GM20000 (cell line): Measurements from ENCODE around the gene DPF3.

ENCODE experiments used
- DNase-seq: peaks from one replicate; pipeline ENCODE4 v3.0.0; 2012; ENCODE audit warnings: low spot score
- CTCF ChIP-seq: IDR thresholded peaks from 2 replicates; pipeline ENCODE4 v1.5.1; 2012; ENCODE audit warnings: mild to moderate bottlenecking, control low read depth; ENCODE audit errors: extremely low read depth, missing control alignments

Gene DPF3

GRCh38 chr14:72747652-72748051 lies 146.2 kb downstream of the DPF3 start:
- TF ChIP-seq CTCF: no peak
- DNase-seq: no peak

- TF ChIP-seq CTCF: no peak
- DNase-seq: no peak
Observed at GRCh38 chr14:72745991-72746980, 147.6 kb downstream of the DPF3 start.

- no peak for DNase-seq
- TF ChIP-seq CTCF: no peak
Observed at GRCh38 chr14:72745546-72745945, 148.4 kb downstream of the DPF3 start.

GRCh38 chr14:72744416-72745120 lies 149.3 kb downstream of the DPF3 start:
- TF ChIP-seq CTCF: no peak
- no peak for DNase-seq

GRCh38 chr14:72743626-72744025 lies 150.3 kb downstream of the DPF3 start:
- no peak for DNase-seq
- no peak for TF ChIP-seq CTCF

GRCh38 chr14:72742838-72743195 lies 151.1 kb downstream of the DPF3 start:
- no peak for TF ChIP-seq CTCF
- DNase-seq: no peak
